B cell (primary cell): Measurements from ENCODE around the gene ZNF554. TPM values are rescaled to one million over a fixed set of nuclear protein-coding genes. Genes with fewer than 3 reads are reported as not detected.

ENCODE experiments used
- ATAC-seq: fragments of 200-7000 bp; cut with Tn5 transposase; one replicate; pipeline ENCODE4 v1.10.0; 2021; ENCODE audit warnings: low read depth, mild to moderate bottlenecking, moderate number of reproducible peaks, moderate library complexity
- CTCF ChIA-PET: fragments of 350-600 bp; sonication (Branson Sonifier 250); formaldehyde crosslinking; loops from one replicate; lab custom pipeline; 2021; ENCODE audit warnings: antibody characterized with exemption, inconsistent platforms; lab: Charles Lee
- POLR2A ChIA-PET: fragments of 350-600 bp; sonication (Branson Sonifier 250); formaldehyde crosslinking; loops from one replicate; lab custom pipeline; 2021; ENCODE audit warnings: antibody characterized with exemption; lab: Charles Lee
- DNase-seq: peaks from one replicate; pipeline ENCODE4 v3.0.0; 2013
- H2AFZ ChIP-seq: 2 replicates; pipeline ENCODE4 v1.6.1; 2012; ENCODE audit warnings: mild to moderate bottlenecking, low read depth, low read length; ENCODE audit not compliant: insufficient read depth, poor library complexity, severe bottlenecking
- H3K27ac ChIP-seq, 2 donors: 1 replicate in 1 of 2; 2 replicates in 1 of 2; pipeline ENCODE4 v1.5.1; 2012 to 2013; ENCODE audit warnings: low read length in 2 of 2, mild to moderate bottlenecking in 2 of 2, moderate library complexity in 1 of 2
- H3K27me3 ChIP-seq, 4 experiments: fragments of 200-600 bp in 1 of 4; sonication (generic) in 1 of 4; replicated peaks in 1 of 4; 1 replicate in 2 of 4; 2 replicates in 2 of 4; pipeline versions ENCODE4 v1.6.1 to v1.7.0; 2013 to 2016; ENCODE audit warnings: low read length in 3 of 4, mild to moderate bottlenecking in 2 of 4, mixed read lengths in 1 of 4, moderate library complexity in 1 of 4; ENCODE audit not compliant: insufficient read depth in 4 of 4, control insufficient read depth in 3 of 4; ENCODE audit errors: control extremely low read depth in 1 of 4
- H3K36me3 ChIP-seq, 2 experiments: replicated peaks in 1 of 2; 1 replicate in 1 of 2; 2 replicates in 1 of 2; pipeline versions ENCODE4 v1.6.1 to v1.7.1; 2013; ENCODE audit warnings: low read length in 1 of 2; ENCODE audit not compliant: insufficient read depth in 2 of 2, control insufficient read depth in 1 of 2; ENCODE audit errors: control extremely low read depth in 1 of 2, extremely low read depth in 1 of 2
- H3K4me1 ChIP-seq, 2 donors: fragments of 200-600 bp in 1 of 2; sonication (generic) in 1 of 2; 1 replicate in 1 of 2; 2 replicates in 1 of 2; pipeline versions ENCODE4 v1.5.1 to v1.6.1; 2013 to 2017; ENCODE audit warnings: low read length in 2 of 2; ENCODE audit not compliant: control insufficient read depth in 2 of 2, insufficient read depth in 2 of 2
- H3K4me2 ChIP-seq: replicated peaks from 2 replicates; pipeline ENCODE3; 2012; ENCODE audit warnings: mild to moderate bottlenecking, low read depth, low read length; ENCODE audit not compliant: poor library complexity, severe bottlenecking
- H3K4me3 ChIP-seq, 5 experiments: fragments of 200-600 bp in 1 of 5; sonication (generic) in 1 of 5; 1 replicate in 3 of 5; 2 replicates in 2 of 5; pipeline versions ENCODE4 v1.5.1 to v1.7.0; 2011 to 2016; ENCODE audit warnings: low read length in 4 of 5, mild to moderate bottlenecking in 4 of 5, low read depth in 2 of 5, control low read depth in 1 of 5, moderate library complexity in 1 of 5; ENCODE audit not compliant: insufficient read depth in 1 of 5; ENCODE audit errors: control extremely low read depth in 1 of 5, extremely low read depth in 1 of 5
- H3K79me2 ChIP-seq: fragments of 200-600 bp; sonication (generic); one replicate; pipeline ENCODE4 v1.6.0; 2016; ENCODE audit warnings: low read length; ENCODE audit not compliant: control insufficient read depth, insufficient read depth
- H3K9ac ChIP-seq: fragments of 200-600 bp; sonication (generic); 2 replicates; pipeline ENCODE4 v1.6.1; 2017; ENCODE audit warnings: mild to moderate bottlenecking, low read length, moderate library complexity
- H3K9me3 ChIP-seq, 3 donors: one replicate each; pipeline versions ENCODE4 v1.6.1 to v1.7.1; 2013; ENCODE audit warnings: low read length in 2 of 3; ENCODE audit not compliant: control insufficient read depth in 2 of 3, insufficient read depth in 1 of 3; ENCODE audit errors: control extremely low read depth in 1 of 3
- H4K20me1 ChIP-seq: 2 replicates; pipeline ENCODE4 v1.6.0; 2012; ENCODE audit warnings: mild to moderate bottlenecking, low read length; ENCODE audit not compliant: insufficient read depth, control insufficient read depth, poor library complexity, severe bottlenecking
- H3K27ac Mint-ChIP-seq: one replicate; pipeline ENCODE4 v1.8.0; 2021; ENCODE audit warnings: mixed read lengths
- H3K27me3 Mint-ChIP-seq: one replicate; pipeline ENCODE4 v1.8.0; 2021; ENCODE audit warnings: mixed read lengths
- H3K4me1 Mint-ChIP-seq: one replicate; pipeline ENCODE4 v1.8.0; 2021; ENCODE audit warnings: mixed read lengths
- H3K4me3 Mint-ChIP-seq: one replicate; pipeline ENCODE4 v1.8.0; 2021; ENCODE audit warnings: mixed read lengths
- H3K9me3 Mint-ChIP-seq: one replicate; pipeline ENCODE4 v1.8.0; 2022; ENCODE audit warnings: mixed read lengths; ENCODE audit not compliant: insufficient read depth
- EZH2 ChIP-seq: IDR thresholded peaks from 2 replicates; pipeline ENCODE4 v1.6.1; 2012; ENCODE audit warnings: borderline replicate concordance, low read depth, mild to moderate bottlenecking, moderate library complexity, low read length; ENCODE audit not compliant: insufficient read depth, poor library complexity, severe bottlenecking
- WGBS: methylation state at CpG from one replicate; pipeline ENCODE4 v1.1.5; 2013; ENCODE audit warnings: missing lambda C conversion rate; ENCODE audit not compliant: insufficient coverage; 5-methylcytosine and 5-hydroxymethylcytosine counted together
- intact Hi-C: fragments of 100-400 bp; cut with micrococcal nuclease; formaldehyde crosslinking; loops from one replicate; pipeline ENCODE4 v1.10.0; 2022
- polyA plus RNA-seq: library from polyadenylated mRNA; depleted of rRNA; stranded (reverse); fragments of >200 nt; gene quantifications from 2 replicates; pipeline ENCODE4 v1.2.3, GENCODE V29; 2012
- total RNA-seq, 2 donors: library from RNA; stranded (reverse); fragments of 120-200 nt in 1 of 2; gene quantifications; 1 replicate in 1 of 2; 2 replicates in 1 of 2; pipeline versions ENCODE4 v1.2.3 to v1.2.4, GENCODE V29; 2013 to 2022
- TF ChIP-seq, protein P1 (sequence below): fragments of 200-600 bp; IDR thresholded peaks from one replicate; pipeline ENCODE4 v1.8.0; 2022; ENCODE audit warnings: antibody characterized with exemption, mild to moderate bottlenecking

The ZNF554 gene
- total and polyA plus RNA-seq, 2 donors (not counting 1 experiment from before 2014, with no cell fraction given) = 2.8 to 5.9 TPM

- Histone ChIP-seq H4K20me1 (peaks cover 10% of the 10 kb centered on the region), H3K4me3 (peak overlapping the region; percentile 13 to 99 (median 62)), H3K9me3 (no peaks in the 10 kb centered on the region), H3K9ac (peak overlapping the region; percentile 96), H3K4me2 (peak overlapping the region; percentile 96), H3K4me1 (peaks cover 23 to 39% of the 10 kb centered on the region in 2 donors), H3K27ac (peak overlapping the region; percentile 61 to 95), H3K79me2 (peaks cover 69% of the 10 kb centered on the region), H3K36me3 (peaks cover 0 to 3% of the 10 kb centered on the region in 2 experiments), H2AFZ (no peak overlapping the region), H3K27me3 (no peaks in the 10 kb centered on the region)
- peak overlapping the region; percentile 91 for H3K4me3 Mint-ChIP-seq
- ChIA-PET CTCF (interaction anchor here (1.0 to 2.7 kb wide), 3 partner anchors 34 to 57 kb away, joined by 3 to 9 read pairs (median 4); partner anchors contain the start of gene ZNF555), POLR2A (interaction anchor here (0.6 to 1.5 kb wide), 3 partner anchors 82 to 526 kb away, joined by 3 to 4 read pairs (median 3); no protein-coding TSS in a partner anchor)
- intact Hi-C loops = loop anchor here (1.0 kb wide), 5 partner anchors 43 to 356 kb away; partner anchors contain the start of genes SLC39A3, TIMM13 and ZNF555
- TF ChIP-seq EZH2 = no peak
- TF ChIP-seq, protein P1, sequence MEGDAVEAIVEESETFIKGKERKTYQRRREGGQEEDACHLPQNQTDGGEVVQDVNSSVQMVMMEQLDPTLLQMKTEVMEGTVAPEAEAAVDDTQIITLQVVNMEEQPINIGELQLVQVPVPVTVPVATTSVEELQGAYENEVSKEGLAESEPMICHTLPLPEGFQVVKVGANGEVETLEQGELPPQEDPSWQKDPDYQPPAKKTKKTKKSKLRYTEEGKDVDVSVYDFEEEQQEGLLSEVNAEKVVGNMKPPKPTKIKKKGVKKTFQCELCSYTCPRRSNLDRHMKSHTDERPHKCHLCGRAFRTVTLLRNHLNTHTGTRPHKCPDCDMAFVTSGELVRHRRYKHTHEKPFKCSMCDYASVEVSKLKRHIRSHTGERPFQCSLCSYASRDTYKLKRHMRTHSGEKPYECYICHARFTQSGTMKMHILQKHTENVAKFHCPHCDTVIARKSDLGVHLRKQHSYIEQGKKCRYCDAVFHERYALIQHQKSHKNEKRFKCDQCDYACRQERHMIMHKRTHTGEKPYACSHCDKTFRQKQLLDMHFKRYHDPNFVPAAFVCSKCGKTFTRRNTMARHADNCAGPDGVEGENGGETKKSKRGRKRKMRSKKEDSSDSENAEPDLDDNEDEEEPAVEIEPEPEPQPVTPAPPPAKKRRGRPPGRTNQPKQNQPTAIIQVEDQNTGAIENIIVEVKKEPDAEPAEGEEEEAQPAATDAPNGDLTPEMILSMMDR = no peak
- no peaks in the 10 kb centered on the region for H3K27me3 Mint-ChIP-seq
- H3K4me1 Mint-ChIP-seq = peaks cover 60% of the 10 kb centered on the region
- H3K27ac Mint-ChIP-seq = peak overlapping the region; percentile 97
- DNase-seq (no peak), ATAC-seq (no peak)
- 90% methylated on average over 3 of the region's 7 CpGs for whole genome bisulfite sequencing
- no peaks in the 10 kb centered on the region for H3K9me3 Mint-ChIP-seq
These were observed 35.9 kb upstream of the ZNF554 start for GRCh38 chr19:2783781-2784145.
